Aorta (tissue), 5 donors: ENCODE data around the gene SLTM. TPM values are rescaled to one million over a fixed set of nuclear protein-coding genes. Genes with fewer than 3 reads are reported as not detected.
"Not testable (repeated sequence)": the region's sequence is repeated elsewhere in the genome, so short reads cannot be mapped to it uniquely, and the experiment has no call there.

Experiments
- ATAC-seq: fragments of 200-7000 bp; cut with Tn5 transposase; one replicate; pipeline ENCODE4 v1.9.1; 2022; ENCODE audit warnings: moderate library complexity; ENCODE audit not compliant: low FRiP score
- DNase-seq, 2 donors: peaks; one replicate each; pipeline ENCODE4 v3.0.0-alpha.2; 2020
- H3K27ac ChIP-seq, 2 donors: one replicate each; pipeline ENCODE4 v1.5.1; 2013; ENCODE audit warnings: low read length in 2 of 2, mild to moderate bottlenecking in 2 of 2, moderate library complexity in 2 of 2, control low read depth in 1 of 2, inconsistent platforms in 1 of 2, low read depth in 1 of 2
- H3K27me3 ChIP-seq, 2 donors: one replicate each; pipeline ENCODE4 v1.6.1; 2013; ENCODE audit warnings: control low read depth in 1 of 2, low read length in 1 of 2, mild to moderate bottlenecking in 1 of 2, moderate library complexity in 1 of 2; ENCODE audit not compliant: insufficient read depth in 2 of 2, control insufficient read depth in 1 of 2
- H3K36me3 ChIP-seq, 2 donors: one replicate each; pipeline ENCODE4 v1.6.1; 2013; ENCODE audit warnings: control low read depth in 1 of 2, low read length in 1 of 2, mild to moderate bottlenecking in 1 of 2; ENCODE audit not compliant: insufficient read depth in 2 of 2, control insufficient read depth in 1 of 2
- H3K4me1 ChIP-seq, 2 donors: one replicate each; pipeline ENCODE4 v1.6.1; 2013; ENCODE audit warnings: low read length in 2 of 2, control low read depth in 1 of 2, mild to moderate bottlenecking in 1 of 2, moderate library complexity in 1 of 2; ENCODE audit not compliant: insufficient read depth in 2 of 2, control insufficient read depth in 1 of 2
- H3K4me3 ChIP-seq, 2 donors: one replicate each; pipeline ENCODE4 v1.5.1; 2013; ENCODE audit warnings: low read length in 2 of 2, control low read depth in 1 of 2, mild to moderate bottlenecking in 1 of 2
- H3K9me3 ChIP-seq: one replicate; pipeline ENCODE4 v1.6.1; 2013; ENCODE audit warnings: mild to moderate bottlenecking, low read length; ENCODE audit not compliant: control insufficient read depth
- WGBS, 2 donors: extraction: QIAGEN DNeasy Blood & Tissue Kit; methylation state at CpG; one replicate each; pipeline ENCODE4 v1.1.7; 2013; 5-methylcytosine and 5-hydroxymethylcytosine counted together
- intact Hi-C, 2 donors: fragments of 100-400 bp; cut with DNase I; formaldehyde crosslinking; loops; one replicate each; pipeline versions ENCODE4 v1.14.2 to v1.15.0; 2022
- polyA plus RNA-seq, 2 donors: library from polyadenylated mRNA; stranded (reverse); fragments of 200-250 nt; gene quantifications; one replicate each; pipeline ENCODE4 v1.2.3, GENCODE V29; 2013
- total RNA-seq, 2 donors: library from RNA; stranded (reverse); fragmentation: NEBNext Ultra II Directional; extraction: Animal tissue kit (Norgen Biotek cat#: 25700); gene quantifications; one replicate each; pipeline ENCODE4 v1.2.1, GENCODE V29; 2021
- donor health status: healthy with polysubstance abuse.
- donor health status: Bipolar disorder and iron deficiency.
- donor health status: DM: no; HTN: no; CAD: no.
- donor health status: DM: no; HTN: no; CAD: no.
- donor health status: DM: yes; HTN: yes; CAD: no.

The SLTM gene
- total and polyA plus RNA-seq, 4 donors = 42.4 to 99.5 (median 74.9) TPM

DNA sequence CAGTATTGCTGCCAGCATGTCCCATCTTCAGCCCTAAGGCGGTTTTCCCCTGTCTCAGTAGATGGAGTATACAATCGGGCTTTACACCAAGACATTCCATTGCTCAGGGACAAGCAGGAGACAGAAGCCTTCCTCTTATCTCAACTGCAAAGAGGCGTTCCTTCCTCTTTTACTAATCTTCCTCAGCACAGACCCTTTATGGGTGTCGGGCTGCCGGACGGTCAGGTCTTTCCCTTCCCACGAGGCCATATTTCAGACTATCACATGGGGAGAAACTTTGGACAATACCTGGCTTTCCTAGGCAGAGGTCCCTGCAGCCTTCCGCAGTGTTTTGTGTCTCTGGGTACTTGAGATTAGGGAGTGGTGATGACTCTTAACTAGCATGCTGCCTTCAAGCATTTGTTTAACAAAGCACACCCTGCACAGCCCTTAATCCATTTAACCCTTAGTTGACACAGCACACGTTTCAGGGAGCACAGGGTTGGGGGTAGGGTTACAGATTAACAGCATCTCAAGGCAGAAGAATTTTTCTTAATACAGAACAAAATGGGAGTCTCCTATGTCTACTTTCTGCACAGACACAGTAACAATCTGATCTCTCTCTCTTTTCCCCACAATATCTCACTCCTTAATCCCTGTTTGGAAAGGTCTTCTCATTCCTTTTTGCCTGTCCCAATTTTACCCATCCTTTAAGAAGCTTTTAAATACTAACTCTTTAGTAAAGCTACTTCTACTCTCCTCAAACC is 99.6 kb downstream of the SLTM start:
- 71 to 73% methylated on average over 9 of the region's 9 CpGs for WGBS, 2 donors
- H3K36me3 ChIP-seq, H3K27ac ChIP-seq, H3K9me3 ChIP-seq, H3K4me3 ChIP-seq, H3K4me1 ChIP-seq, H3K27me3 ChIP-seq, ATAC-seq, DNase-seq, intact Hi-C loops: not testable (repeated sequence)

DNA sequence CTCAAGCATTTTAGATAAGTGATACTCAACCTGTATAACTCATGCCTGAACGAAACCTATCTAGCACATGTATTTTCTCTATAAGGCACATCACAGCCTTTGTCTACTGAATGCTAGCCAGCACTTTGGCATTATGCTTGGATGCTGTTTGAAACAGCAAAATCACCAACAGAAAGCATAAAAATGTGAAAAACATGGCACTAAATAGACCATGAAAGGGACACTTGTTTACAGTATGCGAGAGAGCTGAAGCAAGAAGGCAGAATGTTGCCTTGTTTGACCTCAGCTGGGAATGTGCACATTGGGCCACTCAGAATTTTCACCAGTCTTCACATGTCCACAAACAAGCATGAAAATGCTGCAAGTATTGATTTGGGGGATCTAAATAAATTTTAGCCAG is 102.9 kb downstream of the SLTM start:
- 94% methylated on average over 2 of the region's 2 CpGs for WGBS, 2 donors
- Histone ChIP-seq H3K27me3 (no peaks in the 10 kb centered on the region), H3K4me3 (no peak overlapping the region), H3K36me3 (peaks cover 0 to 2% of the 10 kb centered on the region in 2 donors), H3K4me1 (no peaks in the 10 kb centered on the region), H3K27ac (no peak overlapping the region), H3K9me3 (no peaks in the 10 kb centered on the region)
- DNase-seq (no peak), ATAC-seq (no peak)
- intact Hi-C loops = no loop called here

Other genes starting within 250 kb of the SLTM start
- 100 to 1,000 TPM in 1 of 2 donors, 10 to 100 TPM in 1; 92.8 to 115 TPM for gene ADAM10, start 184.0 kb downstream of the SLTM start, total RNA-seq
- gene ADAM10, start 184.0 kb downstream of the SLTM start, polyA plus RNA-seq = 10 to 100 TPM; 11.6 to 22.3 TPM
- 10 to 100 TPM; 46.3 to 48.0 TPM for gene MINDY2, start 162.4 kb downstream of the SLTM start, total RNA-seq
- 10 to 100 TPM; 10.1 to 10.5 TPM for gene MINDY2, start 162.4 kb downstream of the SLTM start, polyA plus RNA-seq
- gene RNF111, start 54.0 kb upstream of the SLTM start, total RNA-seq = 10 to 100 TPM; 28.0 to 40.7 TPM
- 10 to 100 TPM in 1 of 2 donors, 1 to 10 TPM in 1; 3.3 to 10.9 TPM for gene RNF111, start 54.0 kb upstream of the SLTM start, polyA plus RNA-seq
- gene CCNB2, start 171.5 kb upstream of the SLTM start, total RNA-seq = 1 to 10 TPM in 1 of 2 donors, under 1 TPM in 1; 0.32 to 2.2 TPM
- gene CCNB2, start 171.5 kb upstream of the SLTM start, polyA plus RNA-seq = 1 to 10 TPM in 1 of 2 donors, not detected in 1; 1.5 TPM